ENCODE results near the gene SRXN1.

The SRXN1 gene

DNA sequence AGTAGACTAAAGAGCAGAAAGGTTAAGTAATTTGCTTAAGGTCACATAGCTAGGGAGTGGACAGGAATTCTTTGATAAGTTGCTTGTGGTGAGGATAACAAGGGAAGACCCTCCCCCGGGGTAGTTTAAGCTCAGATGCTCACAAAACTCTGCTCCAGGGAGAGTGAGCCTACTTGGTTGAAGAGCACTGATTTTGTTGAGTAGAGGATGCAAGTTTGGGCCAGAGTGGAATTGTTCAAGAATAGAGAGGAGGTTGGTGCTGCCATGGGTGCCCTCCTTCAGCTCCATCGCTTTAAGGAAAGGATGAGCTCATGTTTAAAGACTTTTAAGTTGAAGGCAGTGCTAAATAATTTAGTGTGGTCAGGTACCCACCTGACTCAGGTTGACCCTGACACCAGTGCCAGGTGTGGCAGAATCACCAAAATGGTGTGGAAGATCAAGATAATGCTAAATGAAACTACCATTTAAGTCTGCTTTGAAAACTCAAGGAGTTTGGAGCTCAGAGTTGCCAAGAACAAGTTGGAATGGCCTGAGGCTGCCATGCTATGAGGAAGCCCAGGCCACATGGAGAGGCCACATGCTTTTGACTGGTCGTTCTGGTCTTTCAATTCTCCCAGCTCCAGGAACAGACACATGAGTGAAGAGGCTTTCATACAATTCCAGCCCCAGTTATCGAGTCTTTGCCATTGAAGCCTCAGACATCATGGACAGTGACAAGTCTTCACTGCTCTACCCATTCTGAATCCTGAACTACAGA, 34.9 kb downstream of the SRXN1 start:
- intact Hi-C loops (cut with DNase I) = no loop called here

DNA sequence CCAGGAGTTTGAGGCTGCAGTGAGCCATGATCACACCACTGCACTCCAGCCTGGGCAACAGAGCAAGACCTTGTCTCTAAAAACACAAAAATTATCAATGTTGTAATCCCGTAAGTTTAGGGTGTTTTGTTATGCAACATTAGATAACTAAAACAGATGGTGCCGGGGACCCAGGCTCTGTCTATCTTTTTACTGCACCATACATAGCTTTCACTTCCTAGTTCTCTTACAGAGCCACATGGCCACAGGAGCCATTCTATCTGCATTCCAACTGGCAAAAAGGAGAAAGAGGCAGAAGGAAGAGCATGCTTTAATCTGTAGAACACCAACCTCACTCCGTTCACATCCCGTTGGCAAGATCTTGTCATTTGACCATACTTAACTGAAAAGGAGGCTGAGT, 37.5 kb downstream of the SRXN1 start:
- no peak for DNase-seq
- intact Hi-C loops (cut with DNase I) = no loop called here

More for the DNA sequence above, 34.9 kb downstream of the SRXN1 start:
- DNase-seq = no peak

DNA sequence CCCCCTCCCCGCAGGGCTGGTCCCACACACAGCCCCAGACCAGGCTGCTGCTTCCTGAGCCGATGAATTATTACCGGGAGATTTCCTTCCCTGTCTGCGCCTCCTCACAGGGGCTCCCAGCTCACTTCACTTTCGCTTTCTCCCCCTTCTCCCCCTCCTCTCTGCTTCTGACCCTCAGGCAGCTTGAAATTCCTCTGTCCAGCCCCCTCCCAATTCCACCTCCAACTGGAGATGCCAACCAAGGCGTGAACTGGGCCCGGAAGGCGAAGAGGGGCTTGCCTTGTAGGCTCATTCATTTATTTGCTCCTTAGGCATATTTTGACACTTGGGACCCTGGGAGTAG, 41.2 kb downstream of the SRXN1 start:
- no peak for DNase-seq
- intact Hi-C loops (cut with DNase I) = no loop called here

DNA sequence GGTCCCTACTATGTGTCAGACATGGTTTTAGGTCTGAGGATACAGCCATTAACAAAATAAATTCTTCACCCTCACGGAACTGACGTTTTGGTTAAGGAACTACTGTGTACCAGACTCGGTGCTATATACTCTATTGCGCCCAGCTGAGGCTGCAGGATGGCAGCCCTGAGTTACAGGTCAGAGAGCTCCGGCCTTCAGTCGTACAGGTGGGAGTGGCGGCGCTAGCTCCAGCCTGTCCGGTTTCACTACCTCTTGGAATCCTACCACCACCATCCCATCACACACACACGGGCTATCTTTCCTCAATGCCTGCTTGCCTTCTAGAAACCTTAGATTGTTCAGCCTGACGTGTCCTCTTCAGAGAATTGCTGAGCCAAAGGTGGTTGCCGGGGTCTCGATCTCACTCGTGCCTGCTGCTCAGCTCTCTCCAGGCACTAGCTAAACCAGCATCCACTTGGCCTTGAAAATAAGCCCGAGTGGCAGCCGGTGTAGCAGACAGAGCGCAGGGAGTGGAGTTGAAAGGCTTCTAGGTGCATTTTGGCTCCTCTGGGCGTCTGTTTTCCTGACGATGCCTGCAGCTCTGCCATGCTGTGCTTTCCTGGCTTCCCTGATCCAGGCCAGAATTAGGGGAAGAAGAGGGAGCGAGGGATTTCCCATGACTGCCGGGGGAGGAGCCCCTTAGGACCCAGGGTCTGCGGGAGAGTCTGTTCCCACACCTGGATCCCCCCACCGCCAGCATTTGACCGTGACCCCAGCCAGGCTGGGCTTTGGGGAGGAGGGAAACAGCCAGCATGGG, 41.8 kb downstream of the SRXN1 start:
- intact Hi-C loops (cut with DNase I) = no loop called here

DNA sequence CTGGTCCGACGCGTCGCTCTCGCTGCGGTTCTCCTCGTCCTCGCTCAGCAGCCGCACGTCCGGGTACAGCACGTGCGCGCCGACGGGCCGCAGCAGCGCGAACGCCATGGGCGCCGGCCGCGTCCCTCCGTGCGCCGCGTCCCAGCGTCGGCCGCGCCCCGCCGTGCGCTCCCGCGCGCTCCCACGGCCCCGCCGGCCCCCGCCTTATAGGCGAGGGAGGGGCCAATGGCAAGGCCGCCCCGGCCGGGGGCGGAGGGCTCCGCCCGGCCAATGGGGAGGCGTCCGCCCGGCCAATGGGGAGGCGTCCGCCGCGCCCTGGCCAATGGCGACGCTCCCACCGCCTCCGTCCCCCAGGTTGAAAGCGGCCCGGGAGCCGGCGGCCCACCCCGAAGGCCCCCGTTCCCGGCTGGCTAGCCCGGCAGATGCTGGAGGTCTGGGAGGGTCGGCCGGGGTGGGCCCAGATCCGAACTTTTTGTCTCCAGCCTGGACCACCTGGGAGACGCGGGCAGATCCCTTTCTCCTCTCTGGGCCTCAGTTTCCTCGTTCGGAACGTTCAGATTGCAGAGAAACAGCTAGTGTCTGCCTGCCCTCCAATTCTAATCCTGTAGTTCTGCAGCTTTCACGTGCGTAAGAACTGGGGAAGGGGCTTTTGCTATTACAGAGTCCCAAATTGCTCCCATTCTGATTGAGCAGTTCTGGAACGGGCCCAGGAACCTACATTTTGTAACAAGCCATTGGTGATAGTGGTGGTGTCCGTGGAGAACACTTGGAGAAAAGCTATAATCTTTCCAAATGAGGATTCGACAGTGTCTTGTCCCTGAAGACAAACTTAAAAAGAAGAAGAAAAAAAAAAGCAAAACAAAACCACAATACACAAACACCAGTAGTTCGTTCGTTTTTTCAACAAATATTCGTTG, 42.6 kb downstream of the SRXN1 start, which contains the start of gene TCF15:
TCF15 (minus strand) TSS at position 180 of the 917 bp plus-strand sequence; CDS start at position 108, 72 bp downstream.
- peak in 4 of 42 donors; percentile 6 to 33 (median 24) for DNase-seq

More for the DNA sequence above, 41.8 kb downstream of the SRXN1 start:
- DNase-seq = no peak

DNA sequence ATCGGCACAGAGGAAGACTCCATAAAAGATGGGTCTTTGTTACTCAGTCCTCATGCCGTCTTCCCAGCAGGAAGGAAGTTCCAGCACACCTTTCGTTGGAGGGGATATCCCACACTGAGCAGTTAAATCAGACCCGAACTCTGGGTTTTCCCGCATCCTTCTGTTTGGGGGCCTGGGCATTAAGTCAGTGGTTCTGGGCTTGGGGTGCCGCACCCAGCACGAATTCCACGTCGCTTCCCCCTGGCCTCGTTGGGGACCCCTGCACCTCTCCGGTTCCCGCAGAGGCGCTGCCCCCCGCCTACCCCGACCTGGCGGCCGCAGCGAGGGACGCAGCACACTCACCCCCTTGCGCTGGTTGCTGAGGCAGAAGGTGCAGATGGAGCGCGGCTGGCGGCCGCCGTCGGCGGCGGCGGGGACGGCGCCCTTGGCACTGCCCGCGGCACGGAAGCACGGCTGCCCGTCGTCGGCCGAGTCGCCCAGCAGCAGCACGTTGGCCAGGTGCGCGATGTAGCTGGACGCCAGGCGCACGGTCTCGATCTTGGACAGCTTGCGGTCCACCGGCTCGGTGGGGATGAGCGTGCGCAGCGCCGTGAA, 43.5 kb downstream of the SRXN1 start:
- DNase-seq = no peak
- intact Hi-C loops (cut with DNase I) = no loop called here

More for the DNA sequence above, 42.6 kb downstream of the SRXN1 start, which contains the start of gene TCF15:
- intact Hi-C loops (cut with DNase I) = no loop called here

DNA sequence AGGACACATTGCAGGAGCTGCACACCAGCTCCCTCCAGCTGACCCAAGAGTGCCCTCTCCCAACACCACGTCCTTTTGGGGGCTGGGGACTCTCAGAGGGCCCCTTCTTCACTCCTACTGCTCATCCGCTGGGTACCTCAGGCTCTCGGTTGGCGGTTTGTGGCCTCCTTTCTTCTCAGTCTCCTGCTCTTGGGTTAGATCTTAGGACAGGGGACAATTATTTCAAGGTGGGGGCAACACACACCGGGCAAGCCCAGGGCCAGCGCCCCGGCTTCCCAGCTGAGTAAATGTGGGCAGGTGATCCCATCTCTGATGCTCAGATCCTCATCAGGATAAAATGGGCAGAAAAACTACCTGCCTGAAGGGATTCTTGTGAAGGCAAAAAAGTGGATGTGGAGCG, 44.0 kb downstream of the SRXN1 start:
- no peak for DNase-seq
- intact Hi-C loops (cut with DNase I) = no loop called here

DNA sequence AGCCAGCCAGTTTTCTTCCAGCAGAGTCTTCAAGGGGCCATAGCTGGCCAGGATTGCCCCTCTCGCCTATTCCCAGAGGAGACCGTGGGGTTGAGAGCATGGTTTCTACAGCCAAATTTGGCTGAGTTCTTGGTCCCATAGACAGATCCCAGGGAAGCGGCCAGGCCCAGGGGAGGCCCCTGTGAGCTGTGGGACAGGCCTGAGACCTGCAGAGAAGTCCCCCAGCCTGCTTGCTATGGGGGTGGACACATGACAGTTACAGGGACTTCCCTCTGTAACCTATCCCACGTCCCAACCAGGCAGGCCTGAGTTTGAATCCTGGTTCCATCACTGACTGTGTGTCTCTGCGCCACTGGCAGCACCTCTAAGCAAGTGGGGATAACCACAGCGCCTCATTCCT, 45.5 kb downstream of the SRXN1 start:
- no peak for DNase-seq
- intact Hi-C loops (cut with DNase I) = no loop called here

DNA sequence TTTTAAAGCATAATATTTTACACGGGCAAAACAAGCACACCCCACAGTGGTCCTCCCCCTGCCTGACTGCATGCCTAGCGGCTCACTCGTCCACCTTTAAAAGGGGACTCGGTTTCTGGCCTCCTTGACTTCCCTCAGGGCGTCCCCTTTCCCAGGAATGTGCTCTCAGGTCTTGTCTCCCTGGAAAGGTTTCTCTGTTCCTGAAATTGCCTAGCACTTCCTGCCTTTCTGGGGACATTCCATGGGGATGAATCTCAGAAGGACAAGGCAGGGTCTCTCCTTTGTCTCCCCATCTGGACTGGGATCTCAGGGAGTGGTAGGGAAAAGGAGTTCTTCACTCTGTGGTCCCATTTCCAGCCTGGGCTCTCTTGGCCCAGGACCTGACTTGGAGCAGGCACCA, 47.8 kb downstream of the SRXN1 start:
- intact Hi-C loops (cut with DNase I) = no loop called here
- DNase-seq = no peak

DNA sequence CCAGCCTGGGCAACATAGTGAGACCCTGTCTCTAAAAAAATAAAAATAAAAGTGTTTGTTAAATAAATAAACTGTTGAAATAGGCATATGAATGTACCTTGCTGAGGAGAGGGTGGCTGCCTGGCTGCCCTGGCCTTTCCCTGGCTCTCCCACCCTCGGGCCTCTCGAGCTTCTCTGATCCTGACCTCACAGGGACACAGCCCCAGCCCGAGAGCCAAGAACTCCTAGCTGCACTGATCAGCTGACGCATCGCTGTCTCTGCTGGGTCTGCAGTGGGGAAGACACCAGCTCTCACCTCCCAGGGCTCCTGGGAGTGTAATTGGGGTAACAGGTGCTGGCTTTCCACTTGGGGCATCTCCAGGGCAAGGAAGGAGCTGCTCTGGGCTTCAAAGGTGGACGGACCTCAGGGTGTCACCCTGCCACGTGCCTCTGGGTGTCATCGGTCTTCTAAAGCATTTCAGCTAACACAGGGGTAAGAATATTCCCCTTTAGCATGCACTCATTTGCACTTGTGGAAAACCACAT, 49.8 kb downstream of the SRXN1 start:
- no peak for DNase-seq
- intact Hi-C loops (cut with DNase I) = no loop called here

DNA sequence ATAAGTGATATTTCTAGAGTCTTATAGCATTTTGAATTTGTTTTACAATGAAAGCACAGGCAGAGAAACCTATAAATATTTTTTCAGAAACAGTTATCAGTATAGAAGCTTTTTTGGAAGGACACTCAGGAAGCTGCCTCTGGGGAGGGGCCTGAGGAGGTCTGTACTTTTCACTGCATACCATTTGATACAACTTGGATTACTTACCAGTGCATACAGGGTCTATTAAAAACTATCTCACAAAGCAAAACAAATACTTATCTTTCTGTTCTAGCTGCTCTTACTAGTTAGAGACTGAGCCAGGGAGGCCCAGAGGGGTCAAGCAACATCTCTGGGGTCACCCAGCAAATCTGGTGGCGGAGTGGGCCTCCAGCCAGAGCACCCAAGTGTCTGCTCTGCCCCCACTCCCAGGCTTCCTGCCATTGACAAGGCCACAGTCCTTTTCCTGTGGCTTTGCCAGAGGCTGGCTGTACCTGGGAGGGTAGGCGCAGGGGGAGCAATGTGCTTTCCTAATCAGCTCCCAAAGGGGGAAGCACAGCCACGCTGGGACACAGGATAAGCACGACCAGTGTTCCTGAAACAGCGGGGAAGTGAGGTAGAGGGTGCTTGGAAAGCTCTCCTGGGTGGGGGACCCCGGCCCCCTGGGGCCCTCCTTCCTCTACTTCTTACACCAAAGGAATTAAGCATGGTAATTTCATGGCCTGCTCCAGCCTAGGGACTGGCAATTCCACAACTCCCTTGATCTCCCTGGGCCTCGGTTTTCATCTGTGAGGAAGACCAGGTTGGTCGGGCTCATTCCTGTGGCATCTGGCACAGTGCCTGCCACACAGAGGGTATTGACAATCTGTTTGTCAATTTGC, 50.7 kb downstream of the SRXN1 start:
- no peak for DNase-seq
- intact Hi-C loops (cut with DNase I) = no loop called here

DNA sequence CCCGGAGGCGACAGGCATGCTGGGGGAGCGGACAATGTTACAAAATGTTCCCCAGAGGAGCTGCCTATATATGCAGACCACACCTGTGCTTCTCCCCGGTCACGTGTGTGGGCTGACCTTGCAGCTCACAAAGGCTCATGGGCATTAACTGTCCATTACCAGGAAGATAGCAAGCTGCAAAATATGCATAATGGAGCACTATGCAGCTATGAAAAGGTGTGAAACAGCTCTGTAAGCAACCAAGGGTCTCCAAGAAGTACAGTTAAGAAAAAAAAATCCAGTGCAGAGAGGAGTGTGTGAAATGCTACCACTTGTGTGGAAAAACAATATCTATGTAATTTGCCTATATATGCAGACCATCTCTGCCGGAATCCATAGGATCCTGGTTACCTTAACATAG, 52.3 kb downstream of the SRXN1 start:
- intact Hi-C loops (cut with DNase I) = no loop called here
- DNase-seq = no peak

DNA sequence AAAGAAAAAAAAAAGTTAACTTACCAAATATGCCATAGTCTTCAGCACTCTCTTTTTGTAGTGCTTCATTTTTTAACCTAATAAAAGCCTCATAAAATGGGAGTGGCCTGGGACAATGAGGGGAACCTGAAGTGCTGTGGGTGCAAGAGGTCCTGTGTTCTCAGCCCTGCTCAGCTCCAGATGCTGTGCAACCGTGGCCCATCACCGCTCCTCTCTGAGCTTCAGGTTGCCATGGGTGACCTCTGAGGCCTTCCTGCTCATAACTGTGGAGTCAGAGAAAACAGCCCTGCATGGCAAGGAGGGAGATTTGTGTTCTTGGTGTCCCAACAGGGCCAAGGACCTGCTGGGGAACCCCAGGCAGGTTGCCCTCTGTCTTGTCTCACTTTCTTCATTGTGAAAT, 52.9 kb downstream of the SRXN1 start:
- no peak for DNase-seq
- intact Hi-C loops (cut with DNase I) = no loop called here

DNA sequence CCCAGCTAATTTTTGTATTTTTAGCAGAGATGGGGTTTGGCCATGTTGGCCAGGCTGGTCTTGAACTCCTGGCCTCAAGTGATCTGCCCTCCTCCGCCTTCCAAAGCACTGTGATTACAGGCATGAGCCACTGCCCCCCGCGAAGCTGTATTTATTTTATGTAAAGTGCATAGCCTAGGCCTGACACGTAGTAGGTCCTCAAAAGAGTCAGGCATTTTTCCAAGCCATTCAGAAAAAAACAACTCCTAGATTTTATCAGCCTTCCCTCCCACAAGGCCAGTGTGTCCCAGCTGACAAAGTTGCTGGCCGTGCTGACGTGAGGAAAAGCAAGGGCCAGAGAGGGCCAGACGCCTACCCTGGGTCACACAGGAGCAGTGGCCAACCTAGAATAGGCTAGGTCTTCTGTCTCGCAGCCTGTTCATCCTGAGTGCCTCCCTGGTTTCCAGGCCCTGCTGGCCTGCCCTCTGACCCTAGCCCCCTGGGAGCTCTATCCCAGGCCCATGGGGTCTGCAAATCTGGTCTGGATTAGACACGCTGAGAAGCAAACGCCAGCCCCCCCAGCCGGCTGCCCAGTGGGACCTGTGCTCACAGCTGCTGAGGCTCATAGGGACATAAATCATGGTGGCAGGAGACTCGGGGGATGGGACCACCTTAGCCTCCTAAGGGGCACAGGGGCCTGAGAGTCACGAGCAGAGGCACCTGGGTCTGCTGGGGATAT, 54.7 kb downstream of the SRXN1 start:
- intact Hi-C loops (cut with DNase I) = no loop called here
- no peak for DNase-seq

DNA sequence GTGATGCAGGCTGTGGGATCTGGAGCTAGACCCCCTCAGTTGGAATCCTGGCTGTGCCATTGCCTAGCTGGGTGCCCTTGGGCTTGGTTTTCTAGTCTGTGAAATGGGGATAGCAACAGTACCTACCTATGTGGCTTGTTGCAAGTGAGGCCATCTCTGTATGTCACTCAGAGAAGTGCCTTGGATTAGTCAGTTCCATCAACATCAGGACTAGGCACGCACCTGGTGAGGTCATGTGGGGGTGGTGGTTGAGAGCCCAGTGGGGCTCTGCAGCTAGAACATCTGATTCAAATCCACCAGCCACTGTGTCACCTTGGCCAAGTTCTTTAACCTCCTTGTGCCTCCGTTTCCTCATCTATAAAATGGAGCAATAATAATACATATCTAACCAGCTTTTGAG, 55.4 kb downstream of the SRXN1 start:
- no peak for DNase-seq
- intact Hi-C loops (cut with DNase I) = no loop called here

Measured in head of caudate nucleus (tissue), 42 donors.